HepG2 (cell line): ENCODE measurements around the gene E2F1. TPM values are rescaled to one million over a fixed set of nuclear protein-coding genes. Genes with fewer than 3 reads are reported as not detected.
A peak's percentile ranks its signal among the peaks of the same experiment; 100 is the strongest.

Experiments used
- E2F5 ChIP-seq: sonication (generic); formaldehyde crosslinking; conservative IDR thresholded peaks from 2 replicates; pipeline ENCODE4 v1.4.0; 2020; ENCODE audit warnings: missing genetic modification reagents
- FLYWCH1 ChIP-seq: sonication (generic); formaldehyde crosslinking; IDR thresholded peaks from 2 replicates; pipeline ENCODE4 v1.8.1; 2023; ENCODE audit warnings: mild to moderate bottlenecking, missing genetic modification reagents
- FOXA1 ChIP-seq, 2 experiments: fragments of 450-650 bp in 1 of 2; sonication (generic) in 1 of 2; formaldehyde crosslinking in 1 of 2; IDR thresholded peaks; 2 replicates each; pipeline versions ENCODE4 v1.4.0 to v1.6.1; 2016 to 2020; ENCODE audit warnings: missing genetic modification reagents in 1 of 2
- HHEX ChIP-seq: IDR thresholded peaks from 2 replicates; pipeline ENCODE4 v1.6.1; 2016; ENCODE audit warnings: control low read depth
- HNF4G ChIP-seq, 2 experiments: sonication (generic) in 1 of 2; formaldehyde crosslinking in 1 of 2; IDR thresholded peaks; 2 replicates each; pipeline versions ENCODE4 v1.4.0 to v1.6.1; 2011 to 2020; ENCODE audit warnings: borderline replicate concordance in 2 of 2, low read depth in 2 of 2, mild to moderate bottlenecking in 2 of 2, low read length in 1 of 2, missing genetic modification reagents in 1 of 2, moderate library complexity in 1 of 2
- NFE2L2 ChIP-seq: fragments of 150-350 bp; IDR thresholded peaks from 2 replicates; pipeline ENCODE4 v1.6.1; 2014; ENCODE audit warnings: low read length
- NFYC ChIP-seq: IDR thresholded peaks from 2 replicates; pipeline ENCODE4 v1.6.1; 2016; ENCODE audit warnings: missing genetic modification reagents, missing compliant biosample characterization
- NR2F1 ChIP-seq, 2 experiments: fragments of 450-650 bp in 1 of 2; formaldehyde crosslinking in 1 of 2; IDR thresholded peaks; 2 replicates each; pipeline versions ENCODE4 v1.5.0 to v1.6.1; 2016 to 2020; ENCODE audit warnings: mild to moderate bottlenecking in 1 of 2, missing compliant biosample characterization in 1 of 2, missing genetic modification reagents in 1 of 2, moderate library complexity in 1 of 2
- PHF5A ChIP-seq: IDR thresholded peaks from one replicate; pipeline ENCODE4 v1.6.1; 2018; ENCODE audit warnings: low read depth, missing genetic modification reagents; ENCODE audit not compliant: unreplicated experiment
- TCF12 ChIP-seq, 2 experiments: fragments of 450-650 bp in 1 of 2; sonication (generic) in 1 of 2; formaldehyde crosslinking in 1 of 2; IDR thresholded peaks; 2 replicates each; pipeline versions ENCODE4 v1.6.1 to v1.8.0; 2017 to 2022; ENCODE audit warnings: antibody characterized with exemption in 1 of 2, mild to moderate bottlenecking in 1 of 2, missing genetic modification reagents in 1 of 2, moderate library complexity in 1 of 2
- TP53 ChIP-seq: sonication (generic); formaldehyde crosslinking; conservative IDR thresholded peaks from 2 replicates; pipeline ENCODE4 v1.4.0; 2020; ENCODE audit warnings: missing genetic modification reagents
- ZIK1 ChIP-seq: sonication (generic); formaldehyde crosslinking; IDR thresholded peaks from 2 replicates; pipeline ENCODE4 v1.5.0; 2020; ENCODE audit warnings: mild to moderate bottlenecking, low read depth, missing genetic modification reagents, borderline replicate concordance
- ZNF205 ChIP-seq: IDR thresholded peaks from 2 replicates; pipeline ENCODE4 v1.6.1; 2018; ENCODE audit warnings: missing biosample characterization, missing genetic modification reagents
- ZNF24 ChIP-seq: fragments of 450-650 bp; IDR thresholded peaks from 2 replicates; pipeline ENCODE4 v1.6.1; 2017; ENCODE audit warnings: antibody characterized with exemption, mild to moderate bottlenecking
- ZNF256 ChIP-seq: sonication (generic); formaldehyde crosslinking; conservative IDR thresholded peaks from 2 replicates; pipeline ENCODE4 v1.4.0; 2020; ENCODE audit warnings: missing genetic modification reagents
- ZNF264 ChIP-seq: sonication (generic); formaldehyde crosslinking; IDR thresholded peaks from 2 replicates; pipeline ENCODE4 v1.4.0; 2020; ENCODE audit warnings: missing genetic modification reagents
- ZNF616 ChIP-seq: sonication (generic); formaldehyde crosslinking; IDR thresholded peaks from 2 replicates; pipeline ENCODE4 v1.5.0; 2020; ENCODE audit warnings: low read depth, mild to moderate bottlenecking, missing genetic modification reagents
- polyA plus RNA-seq, 8 experiments: library from polyadenylated mRNA; depleted of rRNA in 3 of 8; stranded (reverse) in 7 of 8; unstranded in 1 of 8; fragments of >200 nt; fragmentation: Illumina TruSeq in 4 of 8; extraction: Trizol in 4 of 8; gene quantifications; 2 replicates each; pipeline versions ENCODE4 v1.2.1 to v1.2.3, GENCODE V29; 2011 to 2016; ENCODE audit warnings: low read depth in 4 of 8, missing spikeins in 1 of 8, mixed read lengths in 1 of 8; ENCODE audit not compliant: insufficient read depth in 1 of 8
- total RNA-seq, 5 experiments: library from RNA; depleted of rRNA; stranded (reverse); fragments of >200 nt; fragmentation: Illumina TruSeq; extraction: Trizol; gene quantifications; 2 replicates each; pipeline ENCODE4 v1.2.3, GENCODE V29; 2016; ENCODE audit warnings: low read depth in 1 of 5
- TF ChIP-seq, protein P1 (sequence below): sonication (generic); formaldehyde crosslinking; IDR thresholded peaks from 2 replicates; pipeline ENCODE4 v1.4.0; 2020; ENCODE audit warnings: missing genetic modification reagents, borderline replicate concordance
- TF ChIP-seq, protein P2 (sequence below): sonication (generic); formaldehyde crosslinking; IDR thresholded peaks from 2 replicates; pipeline ENCODE4 v1.5.1; 2020; ENCODE audit warnings: mild to moderate bottlenecking, missing genetic modification reagents, moderate library complexity
- TF ChIP-seq, protein P3 (sequence below): sonication (generic); formaldehyde crosslinking; IDR thresholded peaks from 2 replicates; pipeline ENCODE4 v1.5.0; 2020; ENCODE audit warnings: mild to moderate bottlenecking, missing genetic modification reagents

The E2F1 gene
- total and polyA plus RNA-seq, 2 of the 13 experiments (the other 11 are each of a cell fraction or from before 2014, with no cell fraction given): 25.5 to 39.4 TPM

DNA sequence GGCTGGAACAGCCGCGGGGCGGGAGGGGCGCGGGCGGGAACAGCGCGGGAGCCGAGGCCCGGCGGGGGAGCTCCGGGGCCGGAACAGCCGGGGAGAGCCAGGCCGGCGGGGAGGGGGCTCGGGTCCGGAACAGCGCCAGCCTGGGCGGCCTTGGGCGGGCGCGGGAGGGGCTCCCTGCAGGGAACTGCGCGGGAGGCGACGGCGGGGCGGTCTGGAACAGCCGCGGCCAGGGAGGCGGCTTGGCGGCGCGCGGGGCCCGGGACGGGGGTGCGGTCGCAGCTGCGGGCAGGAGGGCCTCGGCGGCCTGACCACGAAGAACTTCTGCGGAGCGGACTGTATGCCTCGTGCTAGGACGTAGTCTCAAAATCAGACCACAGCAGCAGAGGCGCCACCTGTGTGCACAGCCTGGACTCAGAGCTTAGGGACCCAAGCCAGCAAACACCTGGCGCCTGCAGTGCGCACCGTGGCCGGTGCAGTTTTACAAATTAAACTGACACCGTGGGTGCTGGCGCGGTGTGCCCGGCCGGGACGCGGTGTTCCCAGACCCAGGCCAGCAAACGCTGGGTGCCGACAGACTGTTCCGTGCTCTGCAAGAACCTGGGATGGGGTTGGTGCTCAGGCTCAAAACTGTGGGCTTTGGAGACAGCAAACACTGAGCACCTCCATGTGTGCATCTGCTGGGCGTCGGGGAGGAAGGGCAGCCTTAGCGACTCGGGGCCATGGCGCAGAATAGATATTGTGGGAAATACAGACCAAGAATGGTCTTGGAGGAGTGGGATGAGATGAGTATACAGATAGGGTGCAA, 46.2 kb upstream of the E2F1 start (continued):
- peak; percentile 80; the same call in 1 of the 2 replicates for TF ChIP-seq ZNF616 (CRISPR knock-in tag)
- 0 out of 4 replicates have a peak, but pooled peaks of 1 of the 2 experiments have one; percentile 32 for TF ChIP-seq NR2F1 (CRISPR knock-in tag; IDR thresholded peaks at IDR 0.05)
- TF ChIP-seq E2F5 (CRISPR knock-in tag): peak; percentile 85; the same call in 1 of the 2 replicates
- peak; percentile 63; the same call in 1 of the 2 replicates for TF ChIP-seq HNF4G (IDR thresholded peaks at IDR 0.05; ENCODE audit: borderline replicate concordance, low read depth, low read length)
- TF ChIP-seq HNF4G (CRISPR knock-in tag; IDR thresholded peaks at IDR 0.05; ENCODE audit: borderline replicate concordance, low read depth): peak; percentile 85
- TF ChIP-seq, protein P1, sequence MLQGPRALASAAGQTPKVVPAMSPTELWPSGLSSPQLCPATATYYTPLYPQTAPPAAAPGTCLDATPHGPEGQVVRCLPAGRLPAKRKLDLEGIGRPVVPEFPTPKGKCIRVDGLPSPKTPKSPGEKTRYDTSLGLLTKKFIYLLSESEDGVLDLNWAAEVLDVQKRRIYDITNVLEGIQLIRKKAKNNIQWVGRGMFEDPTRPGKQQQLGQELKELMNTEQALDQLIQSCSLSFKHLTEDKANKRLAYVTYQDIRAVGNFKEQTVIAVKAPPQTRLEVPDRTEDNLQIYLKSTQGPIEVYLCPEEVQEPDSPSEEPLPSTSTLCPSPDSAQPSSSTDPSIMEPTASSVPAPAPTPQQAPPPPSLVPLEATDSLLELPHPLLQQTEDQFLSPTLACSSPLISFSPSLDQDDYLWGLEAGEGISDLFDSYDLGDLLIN (CRISPR knock-in tag): no peak; the same call in 1 of the 2 replicates
- TF ChIP-seq, protein P2, sequence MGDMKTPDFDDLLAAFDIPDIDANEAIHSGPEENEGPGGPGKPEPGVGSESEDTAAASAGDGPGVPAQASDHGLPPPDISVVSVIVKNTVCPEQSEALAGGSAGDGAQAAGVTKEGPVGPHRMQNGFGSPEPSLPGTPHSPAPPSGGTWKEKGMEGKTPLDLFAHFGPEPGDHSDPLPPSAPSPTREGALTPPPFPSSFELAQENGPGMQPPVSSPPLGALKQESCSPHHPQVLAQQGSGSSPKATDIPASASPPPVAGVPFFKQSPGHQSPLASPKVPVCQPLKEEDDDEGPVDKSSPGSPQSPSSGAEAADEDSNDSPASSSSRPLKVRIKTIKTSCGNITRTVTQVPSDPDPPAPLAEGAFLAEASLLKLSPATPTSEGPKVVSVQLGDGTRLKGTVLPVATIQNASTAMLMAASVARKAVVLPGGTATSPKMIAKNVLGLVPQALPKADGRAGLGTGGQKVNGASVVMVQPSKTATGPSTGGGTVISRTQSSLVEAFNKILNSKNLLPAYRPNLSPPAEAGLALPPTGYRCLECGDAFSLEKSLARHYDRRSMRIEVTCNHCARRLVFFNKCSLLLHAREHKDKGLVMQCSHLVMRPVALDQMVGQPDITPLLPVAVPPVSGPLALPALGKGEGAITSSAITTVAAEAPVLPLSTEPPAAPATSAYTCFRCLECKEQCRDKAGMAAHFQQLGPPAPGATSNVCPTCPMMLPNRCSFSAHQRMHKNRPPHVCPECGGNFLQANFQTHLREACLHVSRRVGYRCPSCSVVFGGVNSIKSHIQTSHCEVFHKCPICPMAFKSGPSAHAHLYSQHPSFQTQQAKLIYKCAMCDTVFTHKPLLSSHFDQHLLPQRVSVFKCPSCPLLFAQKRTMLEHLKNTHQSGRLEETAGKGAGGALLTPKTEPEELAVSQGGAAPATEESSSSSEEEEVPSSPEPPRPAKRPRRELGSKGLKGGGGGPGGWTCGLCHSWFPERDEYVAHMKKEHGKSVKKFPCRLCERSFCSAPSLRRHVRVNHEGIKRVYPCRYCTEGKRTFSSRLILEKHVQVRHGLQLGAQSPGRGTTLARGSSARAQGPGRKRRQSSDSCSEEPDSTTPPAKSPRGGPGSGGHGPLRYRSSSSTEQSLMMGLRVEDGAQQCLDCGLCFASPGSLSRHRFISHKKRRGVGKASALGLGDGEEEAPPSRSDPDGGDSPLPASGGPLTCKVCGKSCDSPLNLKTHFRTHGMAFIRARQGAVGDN (CRISPR knock-in tag): peak; percentile 94
- no peak for TF ChIP-seq FOXA1 (IDR thresholded peaks at IDR 0.05)
- TF ChIP-seq FOXA1 (CRISPR knock-in tag; IDR thresholded peaks at IDR 0.05): no peak; the same call in 1 of the 2 replicates
- TF ChIP-seq ZNF264 (CRISPR knock-in tag): no peak; the same call in none of the 2 replicates
- TF ChIP-seq, protein P3, sequence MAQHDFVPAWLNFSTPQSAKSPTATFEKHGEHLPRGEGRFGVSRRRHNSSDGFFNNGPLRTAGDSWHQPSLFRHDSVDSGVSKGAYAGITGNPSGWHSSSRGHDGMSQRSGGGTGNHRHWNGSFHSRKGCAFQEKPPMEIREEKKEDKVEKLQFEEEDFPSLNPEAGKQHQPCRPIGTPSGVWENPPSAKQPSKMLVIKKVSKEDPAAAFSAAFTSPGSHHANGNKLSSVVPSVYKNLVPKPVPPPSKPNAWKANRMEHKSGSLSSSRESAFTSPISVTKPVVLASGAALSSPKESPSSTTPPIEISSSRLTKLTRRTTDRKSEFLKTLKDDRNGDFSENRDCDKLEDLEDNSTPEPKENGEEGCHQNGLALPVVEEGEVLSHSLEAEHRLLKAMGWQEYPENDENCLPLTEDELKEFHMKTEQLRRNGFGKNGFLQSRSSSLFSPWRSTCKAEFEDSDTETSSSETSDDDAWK (CRISPR knock-in tag): no peak
- TF ChIP-seq ZIK1 (CRISPR knock-in tag): peak; percentile 85; the same call in 1 of the 2 replicates
- TF ChIP-seq TP53 (CRISPR knock-in tag): no peak; the same call in 1 of the 2 replicates
- no peak for TF ChIP-seq TCF12 (IDR thresholded peaks at IDR 0.05)
- peak; percentile 75; the same call in 1 of the 2 replicates for TF ChIP-seq TCF12 (CRISPR knock-in tag; IDR thresholded peaks at IDR 0.05)
- TF ChIP-seq NFE2L2: no peak
- TF ChIP-seq ZNF256 (CRISPR knock-in tag): no peak; the same call in 1 of the 2 replicates
- TF ChIP-seq ZNF24: peak; percentile 55; the same call in 1 of the 2 replicates
- TF ChIP-seq NFYC (CRISPR knock-in tag): 0 out of 2 replicates have a peak, but pooled peaks have one; percentile 2
- no peak for TF ChIP-seq FLYWCH1
- no peak for TF ChIP-seq HHEX (CRISPR knock-in tag)
- TF ChIP-seq ZNF205 (CRISPR knock-in tag): 0 out of 2 replicates have a peak, but pooled peaks have one; percentile 47
- TF ChIP-seq PHF5A (CRISPR knock-in tag): peak; percentile 91
